Measurements from ENCODE around the gene PLXNA4.

The PLXNA4 gene

DNA sequence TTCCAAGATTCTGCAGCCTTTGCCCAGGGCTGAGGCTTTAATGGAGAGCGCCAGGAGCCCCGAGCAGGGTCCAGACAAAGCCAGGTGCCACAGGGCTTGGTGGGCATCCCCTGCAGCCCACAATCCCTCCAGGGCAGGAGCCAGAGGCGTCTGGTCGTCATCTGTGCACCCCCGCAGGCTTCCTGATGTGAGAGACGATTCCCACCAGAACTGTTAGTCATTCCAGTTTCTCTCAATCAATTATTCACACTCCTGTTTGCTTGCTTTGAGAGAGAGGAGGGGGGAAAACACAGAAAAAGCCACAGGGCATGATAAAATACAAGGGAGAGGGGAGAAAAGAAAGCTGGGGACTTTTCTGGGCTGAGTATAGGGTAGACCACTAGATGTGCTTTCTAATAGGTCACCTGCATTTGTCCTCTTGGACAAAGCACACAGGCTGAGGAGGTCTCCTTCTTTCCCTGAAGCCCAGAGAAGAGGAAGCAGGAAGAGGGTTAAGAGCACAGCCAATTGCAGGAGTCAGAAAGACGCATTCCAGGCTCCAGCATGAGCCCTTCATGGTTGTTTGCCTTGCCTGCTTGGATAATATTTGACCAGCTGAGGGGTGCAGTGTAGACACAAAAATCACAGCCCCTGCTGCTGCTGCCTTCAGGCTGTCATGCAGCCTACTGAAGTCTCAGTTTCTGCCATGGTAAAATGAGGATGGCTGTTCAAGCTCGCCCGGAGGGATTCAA is 194.4 kb downstream of the PLXNA4 start:
- DNase-seq (ENCODE audit: extremely low read depth, low read depth) = no peak
- TF ChIP-seq, protein P1, sequence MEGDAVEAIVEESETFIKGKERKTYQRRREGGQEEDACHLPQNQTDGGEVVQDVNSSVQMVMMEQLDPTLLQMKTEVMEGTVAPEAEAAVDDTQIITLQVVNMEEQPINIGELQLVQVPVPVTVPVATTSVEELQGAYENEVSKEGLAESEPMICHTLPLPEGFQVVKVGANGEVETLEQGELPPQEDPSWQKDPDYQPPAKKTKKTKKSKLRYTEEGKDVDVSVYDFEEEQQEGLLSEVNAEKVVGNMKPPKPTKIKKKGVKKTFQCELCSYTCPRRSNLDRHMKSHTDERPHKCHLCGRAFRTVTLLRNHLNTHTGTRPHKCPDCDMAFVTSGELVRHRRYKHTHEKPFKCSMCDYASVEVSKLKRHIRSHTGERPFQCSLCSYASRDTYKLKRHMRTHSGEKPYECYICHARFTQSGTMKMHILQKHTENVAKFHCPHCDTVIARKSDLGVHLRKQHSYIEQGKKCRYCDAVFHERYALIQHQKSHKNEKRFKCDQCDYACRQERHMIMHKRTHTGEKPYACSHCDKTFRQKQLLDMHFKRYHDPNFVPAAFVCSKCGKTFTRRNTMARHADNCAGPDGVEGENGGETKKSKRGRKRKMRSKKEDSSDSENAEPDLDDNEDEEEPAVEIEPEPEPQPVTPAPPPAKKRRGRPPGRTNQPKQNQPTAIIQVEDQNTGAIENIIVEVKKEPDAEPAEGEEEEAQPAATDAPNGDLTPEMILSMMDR (IDR thresholded peaks at IDR 0.05; ENCODE audit: low read depth, low read length) = no peak

DNA sequence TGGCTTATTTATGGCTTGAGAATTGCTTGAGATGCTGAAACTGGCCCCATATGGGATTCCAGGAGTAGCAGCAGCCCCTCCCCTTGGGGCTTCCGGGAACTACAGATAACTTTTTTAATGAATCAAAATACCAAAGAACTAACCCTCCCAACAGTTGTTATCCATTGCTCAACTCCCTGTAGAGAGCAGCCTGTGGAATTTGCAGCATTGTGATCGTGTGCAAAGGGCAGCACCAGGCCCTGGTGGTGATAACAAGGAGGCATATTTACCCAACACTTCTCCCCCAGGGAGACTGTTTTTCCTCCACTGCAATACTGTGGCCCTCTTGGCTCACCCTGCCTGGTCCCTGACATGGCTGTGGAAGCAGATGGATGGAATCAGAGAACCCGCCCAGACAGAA is 196.2 kb downstream of the PLXNA4 start:
- no peak for DNase-seq (ENCODE audit: extremely low read depth, low read depth)
- TF ChIP-seq, protein P1 (IDR thresholded peaks at IDR 0.05; ENCODE audit: low read depth, low read length) = no peak

DNA sequence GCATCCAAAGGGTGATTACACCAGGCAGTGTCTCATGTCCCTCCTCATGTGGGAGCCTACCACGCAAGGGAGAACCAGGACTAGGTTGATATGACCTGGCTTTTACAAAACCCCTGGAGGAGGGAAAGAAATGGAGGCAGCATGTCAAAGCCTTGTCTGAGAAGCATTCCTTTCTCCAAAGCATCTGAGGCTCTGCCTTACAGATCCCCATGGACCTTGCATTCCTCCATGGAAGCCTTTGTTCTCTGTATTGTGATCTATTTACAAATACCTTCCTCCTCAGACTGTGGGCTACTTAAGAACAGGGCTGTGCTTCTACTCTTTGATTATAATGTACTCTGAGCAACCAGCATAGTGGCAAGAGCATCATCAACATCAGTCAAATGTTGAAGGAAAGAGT is 197.0 kb downstream of the PLXNA4 start:
- no peak for DNase-seq (ENCODE audit: extremely low read depth, low read depth)
- TF ChIP-seq, protein P1 (IDR thresholded peaks at IDR 0.05; ENCODE audit: low read depth, low read length) = no peak

DNA sequence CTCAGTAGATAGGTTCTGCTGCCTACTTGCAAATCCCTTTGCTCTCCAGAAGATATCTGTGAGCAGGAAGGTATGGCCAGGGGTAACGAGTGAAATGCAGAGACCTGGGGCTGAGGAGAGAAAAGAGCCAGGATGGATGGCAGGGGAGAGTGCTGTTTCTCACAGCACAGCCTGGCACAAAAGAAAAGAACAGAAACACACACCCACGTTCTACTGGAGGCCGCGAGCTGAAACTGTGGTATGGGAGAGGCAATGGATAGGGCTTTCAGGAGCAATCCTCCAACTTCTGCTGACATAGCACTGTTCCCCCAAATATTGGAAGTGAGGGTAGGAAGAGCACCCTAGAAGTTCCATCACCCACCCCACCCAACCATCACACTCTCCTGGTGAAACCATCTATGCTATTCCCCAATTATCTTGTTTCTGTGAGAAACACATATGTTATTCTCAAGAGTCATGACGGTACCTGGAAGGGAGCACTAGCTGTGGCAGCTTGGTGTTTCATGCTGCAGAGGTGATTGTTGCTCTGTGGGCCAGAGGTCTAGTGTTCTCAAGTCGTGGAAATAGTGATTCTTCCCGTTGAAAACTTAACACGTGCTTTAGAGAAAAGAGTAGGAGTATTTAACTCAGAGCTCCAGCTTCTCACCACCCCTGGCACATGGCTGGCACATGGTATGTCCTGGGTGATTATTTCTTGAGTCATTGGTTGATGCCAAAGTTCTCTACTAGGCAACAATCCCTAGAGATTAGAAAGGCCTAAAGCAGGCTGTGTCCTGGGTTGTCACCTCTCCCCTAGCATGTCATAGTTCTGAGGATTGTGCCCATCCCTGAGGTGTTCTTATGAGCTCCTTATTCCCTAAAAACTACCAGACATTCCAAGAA is 198.3 kb downstream of the PLXNA4 start:
- TF ChIP-seq, protein P1 (IDR thresholded peaks at IDR 0.05; ENCODE audit: low read depth, low read length) = no peak
- no peak for DNase-seq (ENCODE audit: extremely low read depth, low read depth)

DNA sequence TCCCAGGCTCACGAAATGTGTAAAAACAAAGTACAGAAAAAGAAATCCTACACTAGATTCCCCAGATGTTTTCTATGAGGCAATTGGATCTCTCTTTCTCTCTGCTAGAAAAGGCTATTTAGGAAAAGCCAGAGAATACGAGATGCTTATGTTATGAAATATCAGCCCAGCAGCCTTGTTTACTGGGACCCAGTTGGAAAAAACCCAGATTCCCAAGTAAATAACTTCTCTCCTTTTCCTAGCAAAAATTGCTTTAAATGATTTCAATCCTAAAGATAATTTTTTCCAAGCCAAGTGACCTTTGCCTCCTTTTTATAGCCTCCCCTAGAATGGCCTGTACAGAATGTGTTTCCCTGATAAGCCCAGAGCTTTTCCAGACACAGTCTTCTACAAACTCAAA is 199.3 kb downstream of the PLXNA4 start:
- TF ChIP-seq, protein P1 (IDR thresholded peaks at IDR 0.05; ENCODE audit: low read depth, low read length) = no peak
- DNase-seq (ENCODE audit: extremely low read depth, low read depth) = no peak

DNA sequence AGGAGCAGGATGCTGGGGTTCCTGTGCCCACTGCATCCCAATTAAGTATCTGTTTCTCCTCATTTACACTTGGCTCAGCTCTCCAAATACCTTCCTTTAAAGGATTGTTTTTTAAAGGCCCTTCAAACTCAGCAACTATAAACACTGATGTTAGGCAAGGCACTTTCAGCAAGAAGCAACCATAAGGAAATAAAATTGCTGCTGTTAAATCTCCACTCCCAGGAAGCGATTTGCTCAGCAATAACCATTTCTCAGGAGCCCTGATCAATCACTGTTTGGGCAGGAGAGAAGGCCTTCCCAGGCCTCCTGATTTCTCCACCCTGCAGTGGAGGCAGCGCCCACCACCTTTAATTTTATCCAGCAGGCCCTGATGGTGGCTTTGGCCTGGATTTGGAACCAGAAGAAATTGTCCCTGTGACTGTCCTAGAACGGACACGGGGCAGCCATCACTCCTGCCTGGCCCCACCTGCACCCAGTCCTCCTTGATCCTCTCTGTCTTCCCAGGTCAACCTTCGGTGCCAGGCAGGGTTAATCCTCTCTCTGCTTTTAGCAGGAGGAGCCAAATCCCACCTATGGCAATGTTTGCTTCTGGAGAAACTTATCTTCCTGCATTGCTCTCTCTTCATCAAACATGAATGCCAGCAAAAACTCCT is 199.8 kb downstream of the PLXNA4 start:
- no peak for DNase-seq (ENCODE audit: extremely low read depth, low read depth)
- TF ChIP-seq, protein P1 (IDR thresholded peaks at IDR 0.05; ENCODE audit: low read depth, low read length) = no peak
